Occipital lobe (tissue), 2 donors: ENCODE results near the gene CDK18. TPM values are rescaled to one million over a fixed set of nuclear protein-coding genes. Genes with fewer than 3 reads are reported as not detected.

ENCODE experiments used
- DNase-seq: peaks from one replicate; lab custom pipeline; 2025; lab: John Stamatoyannopoulos, UW
- total RNA-seq: library from RNA; depleted of rRNA; stranded (reverse); fragments of >200 nt; gene quantifications from one replicate; pipeline ENCODE4 v1.2.3, GENCODE V29; 2014

CDK18 gene
- total RNA-seq, 1 donor from 2014 or later: 0.16 TPM

GRCh38 chr1:205569411-205570172 is 65.1 kb downstream of the CDK18 start:
- peak; percentile 37 for DNase-seq

GRCh38 chr1:205570173-205570501 is 65.7 kb downstream of the CDK18 start:
- no peak for DNase-seq

- DNase-seq: no peak
Measured at GRCh38 chr1:205570796-205571537, 66.5 kb downstream of the CDK18 start.

GRCh38 chr1:205571747-205572146 is 67.3 kb downstream of the CDK18 start:
- DNase-seq: no peak

GRCh38 chr1:205572421-205572820 is 68.0 kb downstream of the CDK18 start:
- no peak for DNase-seq

GRCh38 chr1:205575294-205575885 is 70.9 kb downstream of the CDK18 start:
- DNase-seq: no peak

GRCh38 chr1:205576011-205576410 is 71.5 kb downstream of the CDK18 start:
- no peak for DNase-seq

- peak; percentile 46 for DNase-seq
Measured at GRCh38 chr1:205576805-205577761, 72.6 kb downstream of the CDK18 start.

GRCh38 chr1:205577874-205578658 is 73.6 kb downstream of the CDK18 start:
- no peak for DNase-seq

GRCh38 chr1:205578780-205579571 is 74.5 kb downstream of the CDK18 start:
- DNase-seq: no peak

GRCh38 chr1:205579711-205580110 is 75.2 kb downstream of the CDK18 start:
- DNase-seq: no peak

GRCh38 chr1:205580140-205580922 is 75.9 kb downstream of the CDK18 start:
- no peak for DNase-seq

GRCh38 chr1:205580923-205581180 is 76.4 kb downstream of the CDK18 start:
- no peak for DNase-seq

- DNase-seq: no peak
Measured at GRCh38 chr1:205581321-205581980, 77.0 kb downstream of the CDK18 start.

GRCh38 chr1:205582046-205582445 is 77.6 kb downstream of the CDK18 start:
- no peak for DNase-seq
